HuH-7.5 (cell line): ENCODE data around the gene MBNL2.

Experiments
- DNase-seq: peaks from one replicate; pipeline ENCODE4 v3.0.0; 2011; ENCODE audit warnings: low spot score

MBNL2 gene

DNA sequence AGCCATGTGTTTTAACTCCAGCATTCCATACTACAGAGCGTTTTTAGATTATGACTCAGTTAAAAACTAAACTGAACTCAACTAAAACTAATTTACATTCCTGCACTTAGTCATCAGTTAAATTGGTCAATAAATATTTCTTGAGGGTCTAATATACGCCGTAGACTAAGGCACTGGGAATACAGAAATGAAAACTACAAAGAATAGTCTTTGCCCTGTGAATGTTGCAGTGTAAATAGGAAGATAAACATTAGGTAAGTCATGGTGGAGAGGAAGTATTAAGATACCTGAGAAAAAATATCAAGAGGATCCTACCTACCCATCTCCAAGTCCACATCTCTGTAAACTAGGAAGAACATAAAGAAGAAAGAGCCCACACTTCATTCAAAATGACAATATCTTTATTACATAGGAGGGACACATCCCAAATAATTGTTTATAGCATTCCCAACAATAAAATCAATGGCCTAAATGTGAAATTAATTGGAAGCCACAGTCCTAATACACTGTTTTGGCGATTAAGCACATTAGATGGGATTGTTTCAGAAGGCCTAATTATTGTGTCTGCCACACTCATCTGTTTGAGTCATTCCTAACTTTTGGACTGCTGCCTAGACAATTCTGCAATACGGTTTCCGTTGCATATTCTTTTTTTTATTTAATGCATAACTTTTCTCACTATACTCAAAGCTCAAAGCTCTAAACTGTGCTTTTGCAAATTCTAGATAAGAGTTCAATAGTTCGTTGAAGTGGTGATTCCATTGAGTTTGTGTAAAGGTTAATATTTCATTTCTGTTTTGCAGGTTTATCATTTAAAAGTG lies 52.9 kb downstream of the MBNL2 start:
- DNase-seq = no peak

DNA sequence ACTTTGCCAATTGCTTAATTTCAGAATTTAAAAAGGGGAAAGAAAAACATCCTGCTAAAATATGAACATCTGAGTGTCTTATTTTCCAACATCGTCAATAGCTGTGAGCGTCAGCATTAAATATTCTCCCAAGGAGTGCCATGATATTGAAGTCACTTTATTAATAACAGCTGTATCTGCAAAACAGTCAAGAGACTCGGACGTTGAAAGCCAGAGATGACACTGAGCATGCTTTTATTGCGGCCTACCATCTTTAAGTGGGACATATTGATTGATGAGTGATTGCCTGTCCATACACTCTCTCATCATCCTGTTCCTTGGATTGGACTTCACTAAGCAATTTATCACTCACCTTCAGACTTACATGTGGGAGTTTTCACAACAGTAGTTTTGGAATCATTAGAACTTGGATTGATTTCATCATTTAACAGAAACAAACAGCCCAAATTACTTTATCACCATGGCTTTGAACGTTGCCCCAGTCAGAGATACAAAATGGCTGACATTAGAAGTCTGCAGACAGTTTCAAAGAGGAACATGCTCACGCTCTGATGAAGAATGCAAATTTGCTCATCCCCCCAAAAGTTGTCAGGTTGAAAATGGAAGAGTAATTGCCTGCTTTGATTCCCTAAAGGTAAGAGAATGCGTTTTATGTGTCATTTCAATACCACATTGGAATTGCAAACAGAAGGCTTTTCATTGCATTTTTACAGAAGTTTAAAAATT lies 53.8 kb downstream of the MBNL2 start:
- no peak for DNase-seq

DNA sequence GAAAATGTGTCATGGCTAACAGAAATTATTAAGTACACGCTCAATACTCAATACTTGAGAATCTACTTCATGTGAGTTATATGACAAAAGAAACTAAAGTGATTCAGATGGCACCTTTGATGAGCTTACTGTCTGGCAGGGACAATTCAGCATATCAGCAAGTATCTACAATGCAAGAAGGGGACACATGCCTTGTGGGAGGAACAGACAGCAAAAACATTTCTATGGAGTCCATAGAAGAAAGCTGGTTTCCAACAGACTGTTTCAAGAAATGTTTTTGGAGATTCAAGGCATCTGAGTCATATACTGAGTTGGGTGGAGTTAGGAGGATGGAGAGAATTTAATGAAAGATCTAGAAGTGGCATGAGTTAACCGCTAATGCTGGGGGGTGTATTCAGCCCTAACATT lies 54.7 kb downstream of the MBNL2 start:
- DNase-seq = no peak

DNA sequence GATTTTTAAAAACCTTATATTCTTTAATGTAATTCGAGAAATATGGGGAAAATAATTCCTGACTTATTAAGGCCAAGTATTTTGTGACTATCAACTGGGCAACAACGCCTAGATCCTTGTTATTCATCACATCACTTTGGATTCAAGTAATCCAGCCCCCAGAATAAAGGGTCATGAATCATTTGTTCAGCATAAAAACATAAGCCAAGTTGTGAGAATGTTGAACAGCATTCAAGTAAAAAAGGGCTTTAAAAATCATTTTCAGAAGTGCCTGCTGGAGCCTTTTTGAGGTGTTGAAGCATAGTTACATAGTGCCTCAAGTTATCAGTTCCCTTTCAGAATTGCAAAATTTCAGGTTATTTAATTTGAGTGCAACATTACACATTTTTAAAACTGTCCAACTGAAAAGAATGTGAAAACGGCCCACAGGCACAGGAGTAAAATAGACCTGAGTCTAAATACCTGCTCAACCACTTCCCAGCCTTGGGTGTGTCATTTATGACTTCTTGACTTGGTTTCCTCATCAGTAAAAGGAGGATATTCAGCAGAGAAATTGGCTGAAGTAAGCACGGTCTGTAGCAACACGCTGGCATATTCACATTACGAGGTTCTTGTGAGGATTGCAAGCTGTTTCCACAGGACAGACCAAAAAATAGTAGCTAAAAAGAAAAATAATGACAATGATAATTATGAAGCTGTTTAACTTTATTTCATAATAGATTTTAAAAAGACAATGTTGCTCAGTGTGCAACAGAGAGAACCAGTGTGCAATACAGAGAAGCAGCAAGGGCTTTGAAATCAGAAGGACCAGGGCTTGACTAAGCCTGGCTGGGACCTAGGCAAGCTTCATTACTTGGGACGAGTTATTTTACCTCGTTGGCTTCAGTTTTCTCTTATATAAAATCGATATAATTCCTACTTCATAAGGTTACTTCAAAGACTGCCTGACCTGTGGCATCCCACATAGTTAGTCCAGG lies 56.6 kb downstream of the MBNL2 start:
- DNase-seq = no peak

DNA sequence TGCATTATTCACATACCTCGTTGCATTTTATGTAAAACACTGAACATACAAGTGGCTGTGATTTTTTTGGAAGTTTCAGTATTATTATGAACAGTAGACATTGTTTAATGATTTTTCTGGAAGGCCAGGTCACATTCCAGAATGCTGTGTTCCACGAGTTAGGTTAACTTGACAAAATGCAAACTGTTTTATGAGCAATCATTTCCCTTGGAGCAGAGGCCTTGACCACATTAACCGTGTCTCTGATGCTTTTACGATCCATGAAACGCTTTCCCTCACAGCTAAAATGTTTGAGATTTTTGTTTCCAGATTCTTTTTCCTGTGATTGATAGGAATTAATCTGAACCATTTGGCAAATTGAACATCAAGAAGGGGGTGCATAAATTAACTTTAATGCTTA lies 57.8 kb downstream of the MBNL2 start:
- DNase-seq = no peak

DNA sequence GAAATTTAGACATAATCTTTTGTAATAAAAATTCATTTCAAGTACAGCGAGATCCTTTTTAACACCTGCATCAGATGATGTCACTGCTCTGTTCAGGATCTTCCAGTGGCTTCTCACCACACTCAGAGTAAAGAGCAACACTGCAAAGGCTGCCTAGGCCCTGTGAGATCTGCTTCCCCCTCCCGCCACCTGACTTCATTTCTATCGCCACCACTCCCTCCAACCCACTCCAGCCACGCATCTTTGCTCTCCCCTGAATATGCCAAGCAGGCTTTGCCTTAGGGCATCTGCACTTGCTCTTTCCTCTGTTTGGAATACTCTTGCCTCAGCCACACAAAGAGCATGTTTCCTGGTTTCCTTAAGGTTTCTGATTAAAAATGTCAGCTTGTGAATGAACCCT lies 58.3 kb downstream of the MBNL2 start:
- DNase-seq = no peak

DNA sequence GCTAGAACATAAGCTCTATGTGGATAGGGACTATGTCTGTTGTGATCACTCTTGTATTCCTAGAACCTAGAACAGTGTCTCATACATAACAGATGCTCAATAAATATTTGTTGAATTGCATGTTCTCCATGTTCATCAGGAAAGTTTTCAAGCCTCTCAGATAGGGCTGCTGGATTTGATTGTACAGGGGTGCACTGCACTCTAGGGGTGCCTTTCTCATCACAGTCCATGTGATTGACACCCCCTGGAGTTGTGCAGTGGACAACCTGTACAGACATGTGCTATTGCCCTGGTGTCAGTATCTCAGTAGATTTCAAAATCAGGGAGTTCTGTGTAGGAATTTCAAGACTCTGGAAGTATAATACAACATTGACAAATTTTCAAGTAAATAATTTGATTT lies 58.9 kb downstream of the MBNL2 start:
- no peak for DNase-seq

DNA sequence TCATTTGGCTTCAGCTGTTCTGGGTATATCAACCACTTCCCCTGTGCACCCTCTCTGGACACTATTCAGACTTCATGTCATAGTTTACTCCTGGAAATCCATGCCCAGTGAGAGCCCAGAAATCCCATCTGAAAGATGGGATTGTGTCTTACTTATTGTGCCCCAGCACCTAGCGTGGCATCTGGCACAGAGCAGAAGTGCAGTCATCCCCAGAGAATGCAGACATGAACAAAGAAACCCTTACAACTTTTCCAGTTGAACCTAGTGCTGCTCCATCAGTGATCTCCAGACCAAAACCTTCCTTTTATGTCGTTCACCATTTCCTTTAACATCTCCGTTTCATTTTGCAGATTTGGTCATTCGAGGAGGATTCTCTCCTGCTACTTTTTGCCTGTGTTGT lies 60.6 kb downstream of the MBNL2 start:
- no peak for DNase-seq

DNA sequence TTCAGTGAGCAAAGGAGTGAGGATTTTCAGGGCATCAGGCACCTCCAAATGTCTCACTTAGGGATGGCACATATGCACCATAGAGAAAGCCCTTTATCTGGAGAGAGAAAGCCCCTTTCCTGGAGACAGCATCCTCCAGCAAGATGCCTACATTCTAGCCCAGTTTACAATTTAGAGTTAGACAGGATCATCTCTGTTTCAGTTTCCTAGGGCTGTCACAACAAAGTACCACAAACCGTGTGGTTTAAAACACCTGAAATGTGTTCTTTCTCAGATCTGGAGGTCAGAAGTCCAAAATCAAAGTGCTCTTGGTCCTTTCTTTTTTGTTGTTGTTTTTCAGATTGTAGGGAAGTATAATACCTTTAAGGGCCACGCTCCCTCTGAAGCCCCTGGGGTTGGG lies 61.8 kb downstream of the MBNL2 start:
- DNase-seq = no peak

DNA sequence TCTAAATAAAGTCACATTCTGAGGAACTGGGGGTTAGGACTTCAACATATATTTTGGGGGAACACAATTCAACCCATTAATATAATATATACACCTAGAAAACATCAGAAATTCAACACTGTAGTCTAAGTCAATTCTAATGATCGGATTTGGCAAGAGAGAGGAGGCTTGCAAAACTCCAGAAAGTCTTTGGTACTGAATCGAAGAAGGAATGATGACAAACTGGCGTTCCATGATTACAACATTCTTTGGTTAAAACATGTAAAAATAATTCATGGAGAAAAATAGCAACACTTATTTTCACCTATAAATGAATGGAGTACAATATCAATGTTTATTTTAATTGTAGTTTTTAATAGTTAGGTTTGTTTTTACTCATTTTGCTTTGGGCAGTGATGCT lies 62.4 kb downstream of the MBNL2 start:
- DNase-seq = no peak

DNA sequence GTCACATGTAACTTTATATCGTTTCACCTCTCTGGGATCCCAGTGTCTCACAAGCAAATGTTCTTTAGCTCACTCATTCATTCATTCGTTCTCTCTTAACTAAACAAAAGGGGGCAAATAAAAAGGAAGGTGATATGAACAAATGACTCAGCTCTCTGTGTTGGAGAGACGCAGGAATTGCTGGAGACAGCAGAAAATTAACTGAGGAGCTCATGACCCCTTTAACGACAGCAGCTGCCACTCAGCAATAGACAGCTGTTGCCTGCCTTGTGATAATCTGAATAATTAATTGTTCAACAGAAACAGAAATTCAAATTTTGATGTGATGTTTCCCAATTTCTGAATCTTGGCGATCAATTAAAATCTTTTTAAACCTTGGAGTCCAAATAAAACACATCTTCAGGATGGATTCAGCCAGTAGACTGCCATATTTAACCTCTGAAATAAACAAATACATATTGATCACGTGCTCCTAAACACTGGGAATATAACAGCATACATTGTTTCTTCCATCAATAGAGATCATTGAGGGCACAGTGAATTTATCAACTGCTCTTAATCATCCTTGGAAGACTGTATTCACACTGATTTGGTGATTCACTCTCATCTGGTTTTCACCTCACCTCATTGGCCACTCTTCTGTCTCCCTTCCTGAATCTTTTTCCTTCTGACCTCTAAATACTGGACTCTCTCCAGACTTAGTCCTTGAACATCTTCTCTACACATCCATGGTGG lies 63.3 kb downstream of the MBNL2 start:
- no peak for DNase-seq

DNA sequence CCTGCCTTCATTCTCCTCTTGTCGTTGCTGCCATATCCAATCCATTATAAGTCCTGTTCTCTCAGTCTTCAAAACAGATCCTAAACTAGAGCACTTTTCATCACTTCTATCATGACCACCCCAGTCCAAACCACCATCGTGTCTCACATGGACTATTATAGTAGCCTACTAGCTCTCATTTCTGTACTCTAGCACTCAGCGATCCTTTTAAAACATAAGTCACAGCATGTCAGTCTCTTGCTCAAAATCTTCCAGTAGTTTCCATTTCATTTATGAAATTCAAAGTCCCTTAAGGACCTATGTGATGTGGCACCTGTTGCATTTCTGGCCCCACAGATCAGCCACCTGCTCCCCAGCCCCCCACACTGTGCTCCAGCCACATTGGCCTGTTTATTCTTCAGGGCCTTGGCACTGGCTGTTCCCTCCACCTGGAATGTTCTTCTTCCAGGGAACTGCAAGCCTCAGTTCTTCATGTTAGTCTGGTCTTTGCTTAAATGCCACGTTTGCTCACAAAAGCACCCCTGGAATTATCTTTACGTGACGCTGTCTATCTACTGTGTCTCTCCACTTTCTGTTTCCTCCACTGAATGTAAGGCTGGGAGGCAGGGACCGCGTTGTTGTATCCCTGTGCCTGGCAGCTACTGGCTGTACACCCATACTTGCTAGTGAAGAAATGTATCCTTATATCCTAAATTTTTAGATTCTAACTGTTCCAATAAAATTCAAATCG lies 64.3 kb downstream of the MBNL2 start:
- DNase-seq = no peak

DNA sequence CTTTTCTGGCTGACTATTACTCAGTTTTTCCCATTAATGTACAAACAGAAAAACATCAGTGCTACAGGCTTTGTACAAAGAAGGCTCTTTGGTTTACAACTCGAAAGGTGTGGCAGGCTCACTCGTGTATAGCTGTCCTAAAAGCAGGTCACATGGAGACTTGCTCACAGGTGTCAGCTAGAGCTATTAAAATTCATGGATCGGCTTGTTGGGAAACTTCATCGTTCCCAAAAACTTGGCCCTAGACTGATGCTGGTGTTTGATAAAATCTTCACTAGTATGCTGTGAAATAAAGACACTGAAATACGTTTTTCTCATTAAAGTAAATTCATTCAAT lies 64.9 kb downstream of the MBNL2 start:
- DNase-seq = no peak

DNA sequence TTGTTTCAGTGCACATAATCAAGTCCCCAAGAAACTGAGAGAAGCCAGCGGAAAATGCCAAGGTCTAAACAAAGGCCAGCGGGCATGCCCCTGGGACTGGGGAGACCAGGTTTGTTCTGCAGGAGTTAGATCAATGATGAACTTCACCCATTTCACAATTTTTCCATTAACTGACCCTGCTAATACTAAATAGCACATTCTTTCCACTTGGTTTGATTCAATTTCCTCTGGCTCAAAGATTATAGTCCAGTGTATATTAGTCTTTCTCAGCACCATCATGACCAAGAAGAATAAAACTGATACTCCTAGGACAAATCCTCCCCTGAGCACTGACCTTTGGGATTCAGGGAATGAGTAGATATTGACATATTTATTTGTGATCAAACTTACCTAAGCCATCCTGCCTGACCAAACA lies 66.4 kb downstream of the MBNL2 start:
- DNase-seq = no peak

DNA sequence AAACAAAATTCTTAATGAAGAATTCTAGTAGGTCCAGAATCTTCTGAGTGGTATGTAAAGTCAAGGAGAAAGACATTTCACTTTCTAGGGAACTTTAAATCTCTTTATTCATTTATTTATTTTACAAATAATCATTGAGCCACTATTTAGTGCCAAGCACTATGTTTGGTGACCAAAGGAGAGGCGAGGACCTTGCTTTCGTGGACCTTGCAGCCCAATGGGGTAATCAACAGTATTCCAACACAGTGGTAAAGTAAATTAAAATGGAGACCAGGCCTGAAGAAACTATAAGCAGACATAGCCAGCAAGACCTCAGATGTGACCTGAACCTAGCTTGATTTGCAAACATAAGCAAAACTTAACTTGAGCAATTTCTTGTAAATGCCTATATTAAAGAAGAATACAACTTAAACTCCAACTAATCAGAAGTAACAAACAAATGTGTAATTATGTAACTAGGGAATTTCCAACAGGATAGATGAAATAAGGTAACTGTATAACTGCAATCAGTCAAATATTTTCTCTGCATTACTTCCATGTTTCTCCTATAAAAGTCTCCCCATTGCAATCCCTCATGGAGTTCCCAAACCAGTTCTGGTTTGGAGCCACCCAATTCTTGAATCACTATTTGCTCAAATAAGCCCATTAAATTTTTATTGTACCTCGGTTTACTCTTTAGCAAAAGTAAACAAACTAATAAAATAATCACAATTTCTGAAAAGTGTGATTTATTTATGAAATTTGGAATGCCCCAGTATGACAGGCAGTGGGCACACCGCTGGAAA lies 67.6 kb downstream of the MBNL2 start:
- DNase-seq = no peak

DNA sequence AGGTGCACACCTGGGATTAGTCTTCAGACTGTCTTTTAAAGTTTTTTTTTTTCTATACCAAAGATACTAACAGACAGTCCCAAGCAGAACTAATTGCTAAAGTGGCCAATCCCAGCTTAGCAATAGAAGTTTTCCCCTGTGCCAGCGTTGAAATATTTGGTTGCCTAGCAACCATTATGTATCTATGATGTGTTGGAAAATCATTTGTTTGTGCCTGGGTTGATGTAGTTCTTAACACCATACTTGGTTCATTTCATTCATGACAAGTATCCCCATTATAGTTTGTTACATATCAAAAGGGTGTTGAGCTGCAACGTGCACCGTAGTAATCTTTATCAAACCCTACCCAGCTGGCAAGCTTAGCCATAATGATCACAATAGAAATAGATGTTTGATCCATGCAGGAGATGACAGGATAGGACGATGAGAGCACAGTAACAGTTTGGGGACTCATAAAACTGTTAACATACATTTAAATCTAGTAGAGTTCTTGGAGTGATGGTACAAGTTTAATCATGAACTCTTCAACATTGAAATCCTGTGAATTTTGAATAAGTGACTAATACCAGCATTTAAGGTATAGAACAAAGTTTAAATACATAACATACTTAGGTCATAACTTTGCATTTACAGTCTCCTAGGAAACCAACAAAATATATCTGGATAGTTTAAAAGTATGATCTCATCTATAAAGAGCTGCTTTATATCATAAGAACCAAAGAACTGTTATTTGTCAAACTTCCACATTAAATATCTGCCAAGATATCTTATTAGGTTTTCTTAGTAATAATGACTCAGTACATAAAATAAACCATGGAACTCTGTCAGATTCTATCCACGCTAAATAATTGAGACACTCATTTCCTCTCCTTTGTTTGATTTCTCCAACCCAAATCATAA lies 73.4 kb downstream of the MBNL2 start:
- no peak for DNase-seq

DNA sequence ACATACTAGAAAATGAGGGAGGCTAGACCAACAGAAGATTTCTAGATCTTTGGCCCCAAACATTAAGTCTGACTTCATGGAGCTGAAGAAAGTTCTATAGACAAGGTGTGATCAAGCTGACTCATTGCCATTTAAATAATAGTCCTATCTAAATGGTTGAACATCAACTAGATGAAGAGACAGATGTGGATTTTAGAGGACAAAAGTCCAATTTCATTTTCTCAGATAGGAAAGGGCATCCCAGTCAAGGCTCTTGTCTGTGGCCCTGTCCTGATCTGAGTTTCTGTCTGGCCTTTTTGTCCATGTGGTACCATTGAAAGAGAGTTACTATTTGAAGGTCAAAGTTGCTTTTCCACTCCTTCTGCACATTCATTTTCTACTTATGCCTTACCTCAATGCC lies 74.6 kb downstream of the MBNL2 start:
- no peak for DNase-seq

DNA sequence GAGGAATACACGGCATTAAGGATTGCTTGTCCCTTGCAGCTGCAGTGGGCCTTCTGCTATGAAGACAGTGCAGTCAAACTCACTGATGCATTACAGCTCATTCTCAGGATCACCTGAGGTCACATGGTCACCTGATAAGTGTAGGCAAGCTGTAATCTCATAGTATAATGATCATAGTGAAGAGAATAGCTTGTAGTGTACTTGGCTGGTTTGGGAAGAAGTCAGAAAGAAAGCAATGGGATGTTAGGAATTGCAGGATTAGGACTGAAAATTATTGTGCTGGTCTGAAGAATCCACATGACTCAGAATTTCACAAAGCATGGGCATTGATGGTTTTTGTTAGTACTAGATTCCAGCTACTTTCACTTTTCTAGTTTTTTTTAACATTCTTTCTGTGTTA lies 76.7 kb downstream of the MBNL2 start:
- DNase-seq = no peak

DNA sequence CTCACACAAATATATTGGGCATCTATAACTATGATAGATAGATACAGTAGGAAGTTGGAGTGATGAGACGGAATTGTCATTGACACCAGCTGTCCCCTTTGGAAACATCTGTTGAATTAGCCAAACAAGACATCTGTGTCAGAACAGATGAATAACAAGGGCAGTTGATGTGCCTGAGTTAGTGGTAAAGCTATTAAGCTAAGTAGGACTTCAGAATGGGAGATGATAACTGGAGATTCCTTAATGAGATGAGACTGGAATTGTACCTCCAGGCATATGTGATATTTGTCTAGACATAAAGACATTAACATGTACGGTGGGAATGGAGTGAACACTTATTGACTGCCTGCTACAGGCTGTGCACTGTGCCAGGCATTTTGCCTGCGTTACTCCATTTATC lies 78.7 kb downstream of the MBNL2 start:
- DNase-seq = no peak
